Left lung (tissue), 10 donors: ENCODE results near the gene TBCEL. TPM values are rescaled to one million over a fixed set of nuclear protein-coding genes. Genes with fewer than 3 reads are reported as not detected.

ENCODE experiments used
- ATAC-seq: fragments of 200-7000 bp; cut with Tn5 transposase; one replicate; pipeline ENCODE4 v1.9.1; 2020; ENCODE audit warnings: moderate library complexity
- DNase-seq, 4 donors: peaks; one replicate each; pipeline ENCODE4 v3.0.0-alpha.2; 2013 to 2020
- H3K27ac ChIP-seq, 2 donors: fragments of 200-600 bp; sonication (generic) in 1 of 2; one replicate each; pipeline versions ENCODE4 v1.5.0 to v1.8.0; 2020 to 2021
- H3K27me3 ChIP-seq, 2 donors: fragments of 200-600 bp; sonication (generic) in 1 of 2; one replicate each; pipeline versions ENCODE4 v1.5.0 to v1.8.0; 2020 to 2021
- H3K36me3 ChIP-seq, 2 donors: fragments of 200-600 bp; sonication (generic) in 1 of 2; one replicate each; pipeline versions ENCODE4 v1.5.0 to v1.8.0; 2020 to 2021
- H3K4me1 ChIP-seq, 2 donors: fragments of 200-600 bp; one replicate each; pipeline ENCODE4 v1.8.0; 2021
- H3K4me3 ChIP-seq, 2 donors: fragments of 200-600 bp; sonication (generic) in 1 of 2; one replicate each; pipeline versions ENCODE4 v1.5.0 to v1.8.0; 2020 to 2021; ENCODE audit warnings: mild to moderate bottlenecking in 1 of 2
- H3K9me3 ChIP-seq, 2 donors: fragments of 200-600 bp; sonication (generic) in 1 of 2; one replicate each; pipeline versions ENCODE4 v1.5.0 to v1.8.0; 2020 to 2021
- intact Hi-C, 2 donors: fragments of 100-400 bp; cut with DNase I; formaldehyde crosslinking; loops; one replicate each; pipeline versions ENCODE4 v1.11.2 to v1.14.2; 2022
- polyA plus RNA-seq, 6 donors: library from polyadenylated mRNA; unstranded; fragments of 120-200 nt; gene quantifications; one replicate each; pipeline ENCODE4 v1.2.1, GENCODE V29; 2013; ENCODE audit not compliant: insufficient read length in 6 of 6
- total RNA-seq, 2 donors: library from RNA; stranded (reverse); fragmentation: NEBNext Ultra II Directional; extraction: Animal tissue kit (Norgen Biotek cat#: 25700); gene quantifications; one replicate each; pipeline ENCODE4 v1.2.1, GENCODE V29; 2021
- TF ChIP-seq, protein P1 (sequence below), 2 donors: fragments of 200-600 bp; sonication (generic) in 1 of 2; IDR thresholded peaks; one replicate each; pipeline versions ENCODE4 v1.5.0 to v1.8.0; 2021; ENCODE audit warnings: antibody characterized with exemption in 2 of 2
- donor health status: DM: no; HTN: yes; CAD: no.
- donor health status: DM: no; HTN: no; CAD: no.

TBCEL gene
- total and polyA plus RNA-seq, 8 donors = 27.5 to 38.0 (median 32.0) TPM

DNA sequence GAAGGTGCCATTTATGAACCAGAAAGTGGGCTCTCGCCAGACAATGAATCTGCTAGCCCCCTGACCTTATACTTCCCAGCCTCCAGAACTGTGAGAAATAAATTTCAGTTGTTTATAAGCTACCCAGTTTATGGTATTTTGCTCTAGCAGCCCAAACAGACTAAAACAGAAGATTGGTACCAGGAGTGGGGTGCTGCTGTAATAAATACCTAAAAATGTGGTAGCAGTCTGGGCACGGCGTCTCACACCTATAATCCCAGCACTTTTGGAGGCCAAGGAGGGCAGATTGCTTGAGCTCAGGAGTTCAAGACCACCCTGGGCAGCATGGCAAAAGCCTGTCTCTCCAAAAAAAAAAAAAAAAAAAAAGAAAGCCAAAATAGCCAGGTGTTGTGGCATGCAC is 98.4 kb downstream of the TBCEL start:
- TF ChIP-seq, protein P1, sequence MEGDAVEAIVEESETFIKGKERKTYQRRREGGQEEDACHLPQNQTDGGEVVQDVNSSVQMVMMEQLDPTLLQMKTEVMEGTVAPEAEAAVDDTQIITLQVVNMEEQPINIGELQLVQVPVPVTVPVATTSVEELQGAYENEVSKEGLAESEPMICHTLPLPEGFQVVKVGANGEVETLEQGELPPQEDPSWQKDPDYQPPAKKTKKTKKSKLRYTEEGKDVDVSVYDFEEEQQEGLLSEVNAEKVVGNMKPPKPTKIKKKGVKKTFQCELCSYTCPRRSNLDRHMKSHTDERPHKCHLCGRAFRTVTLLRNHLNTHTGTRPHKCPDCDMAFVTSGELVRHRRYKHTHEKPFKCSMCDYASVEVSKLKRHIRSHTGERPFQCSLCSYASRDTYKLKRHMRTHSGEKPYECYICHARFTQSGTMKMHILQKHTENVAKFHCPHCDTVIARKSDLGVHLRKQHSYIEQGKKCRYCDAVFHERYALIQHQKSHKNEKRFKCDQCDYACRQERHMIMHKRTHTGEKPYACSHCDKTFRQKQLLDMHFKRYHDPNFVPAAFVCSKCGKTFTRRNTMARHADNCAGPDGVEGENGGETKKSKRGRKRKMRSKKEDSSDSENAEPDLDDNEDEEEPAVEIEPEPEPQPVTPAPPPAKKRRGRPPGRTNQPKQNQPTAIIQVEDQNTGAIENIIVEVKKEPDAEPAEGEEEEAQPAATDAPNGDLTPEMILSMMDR (IDR thresholded peaks at IDR 0.05) = no peak
- H3K27me3 ChIP-seq = no peaks in the 10 kb centered on the region
- no peaks in the 10 kb centered on the region for H3K36me3 ChIP-seq
- H3K9me3 ChIP-seq = peaks cover 0 to 16% of the 10 kb centered on the region in 2 donors
- H3K4me3 ChIP-seq = no peak overlapping the region
- ATAC-seq (no peak), DNase-seq (no peak)
- no peak overlapping the region for H3K27ac ChIP-seq
- no peaks in the 10 kb centered on the region for H3K4me1 ChIP-seq
- intact Hi-C loops = no loop called here

DNA sequence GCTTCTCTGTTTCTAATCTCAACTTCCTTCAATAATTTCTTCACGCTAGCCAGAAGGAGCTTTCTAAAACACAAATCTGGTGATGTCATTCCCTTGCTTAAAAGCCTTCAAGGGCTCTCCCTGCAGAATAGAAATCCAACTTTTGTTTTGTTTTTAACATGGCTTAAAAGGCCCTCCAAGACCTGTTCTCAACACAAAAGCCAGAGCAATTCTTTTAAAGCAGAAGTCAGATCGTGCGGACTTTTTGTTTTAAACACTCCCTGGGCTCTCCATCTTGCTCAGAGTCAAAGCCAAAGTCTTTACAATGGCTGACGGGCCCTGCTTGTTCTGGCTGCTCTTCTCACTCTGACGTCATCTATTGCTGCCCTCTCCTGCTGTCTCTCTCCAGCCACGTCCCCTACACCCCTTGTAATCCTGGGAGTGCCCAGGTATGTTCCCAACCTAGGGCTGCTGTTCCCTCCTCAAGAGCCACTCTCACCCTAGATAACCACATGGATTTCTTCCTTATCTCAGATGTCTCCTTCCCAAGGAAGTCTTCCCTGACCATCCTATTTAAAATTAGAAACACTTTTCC is 99.7 kb downstream of the TBCEL start:
- Histone ChIP-seq H3K4me1 (no peaks in the 10 kb centered on the region), H3K4me3 (no peak overlapping the region), H3K36me3 (no peaks in the 10 kb centered on the region), H3K27me3 (no peaks in the 10 kb centered on the region), H3K9me3 (peaks cover 0 to 16% of the 10 kb centered on the region in 2 donors), H3K27ac (no peak overlapping the region)
- peak; percentile 44 for ATAC-seq
- DNase-seq = no peak
- intact Hi-C loops = no loop called here
- TF ChIP-seq, protein P1 (IDR thresholded peaks at IDR 0.05) = no peak

DNA sequence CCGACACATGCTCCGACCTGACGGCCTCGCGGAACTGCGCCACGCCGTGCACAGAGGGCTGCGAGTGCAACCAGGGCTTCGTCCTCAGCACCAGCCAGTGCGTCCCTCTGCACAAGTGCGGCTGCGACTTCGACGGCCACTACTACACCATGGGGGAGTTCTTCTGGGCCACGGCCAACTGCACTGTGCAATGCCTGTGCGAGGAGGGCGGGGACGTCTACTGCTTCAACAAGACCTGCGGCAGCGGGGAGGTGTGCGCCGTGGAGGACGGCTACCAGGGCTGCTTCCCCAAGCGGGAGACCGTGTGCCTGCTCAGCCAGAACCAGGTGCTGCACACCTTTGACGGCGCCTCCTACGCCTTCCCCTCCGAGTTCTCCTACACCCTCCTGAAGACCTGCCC is 103.9 kb downstream of the TBCEL start:
- Histone ChIP-seq H3K9me3 (peaks cover 0 to 4% of the 10 kb centered on the region in 2 donors), H3K36me3 (no peaks in the 10 kb centered on the region), H3K27ac (no peak overlapping the region), H3K4me1 (no peaks in the 10 kb centered on the region), H3K4me3 (no peak overlapping the region), H3K27me3 (no peaks in the 10 kb centered on the region)
- intact Hi-C loops = no loop called here
- ATAC-seq = no peak
- DNase-seq = peak in 1 of 4 donors; percentile 77
- TF ChIP-seq, protein P1 (IDR thresholded peaks at IDR 0.05) = no peak

DNA sequence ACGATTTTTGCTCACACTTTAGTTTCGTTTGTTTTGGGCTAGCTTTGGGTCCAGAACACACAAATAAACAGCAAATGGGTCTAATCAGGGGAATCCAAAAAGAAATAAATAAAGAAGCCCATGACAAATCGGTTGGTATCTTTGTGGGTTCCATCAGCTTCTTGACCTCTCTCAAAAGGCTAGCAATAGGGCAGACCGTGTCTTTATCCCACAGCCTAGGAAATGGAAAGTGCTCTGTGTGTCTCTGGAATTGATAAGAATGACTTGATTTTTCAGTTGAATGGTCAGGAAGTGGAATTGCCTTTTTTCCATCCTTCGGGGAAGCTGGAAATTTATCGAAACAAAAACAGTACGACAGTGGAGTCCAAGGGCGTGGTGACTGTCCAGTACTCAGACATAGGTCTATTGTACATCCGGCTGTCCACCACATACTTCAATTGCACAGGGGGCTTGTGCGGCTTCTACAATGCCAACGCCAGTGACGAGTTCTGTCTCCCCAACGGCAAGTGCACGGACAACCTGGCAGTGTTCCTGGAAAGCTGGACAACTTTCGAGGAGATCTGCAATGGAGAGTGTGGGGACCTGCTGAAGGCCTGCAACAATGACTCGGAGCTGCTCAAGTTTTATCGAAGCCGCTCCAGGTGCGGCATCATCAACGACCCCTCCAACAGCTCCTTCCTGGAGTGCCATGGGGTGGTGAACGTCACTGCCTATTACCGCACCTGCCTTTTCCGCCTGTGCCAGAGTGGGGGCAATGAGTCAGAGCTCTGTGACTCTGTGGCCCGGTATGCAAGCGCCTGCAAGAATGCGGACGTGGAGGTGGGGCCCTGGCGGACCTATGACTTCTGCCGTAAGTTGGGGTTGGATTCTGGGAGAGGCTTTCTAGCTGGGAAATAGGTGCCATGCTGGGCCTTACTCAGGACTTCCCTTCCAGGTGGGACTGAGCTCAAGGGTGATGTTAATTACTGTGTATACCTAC is 105.7 kb downstream of the TBCEL start:
- Histone ChIP-seq H3K4me1 (no peaks in the 10 kb centered on the region), H3K27ac (no peak overlapping the region), H3K36me3 (no peaks in the 10 kb centered on the region), H3K4me3 (no peak overlapping the region), H3K27me3 (no peaks in the 10 kb centered on the region), H3K9me3 (no peaks in the 10 kb centered on the region)
- intact Hi-C loops = no loop called here
- ATAC-seq = no peak
- DNase-seq = no peak
- TF ChIP-seq, protein P1 (IDR thresholded peaks at IDR 0.05) = no peak

DNA sequence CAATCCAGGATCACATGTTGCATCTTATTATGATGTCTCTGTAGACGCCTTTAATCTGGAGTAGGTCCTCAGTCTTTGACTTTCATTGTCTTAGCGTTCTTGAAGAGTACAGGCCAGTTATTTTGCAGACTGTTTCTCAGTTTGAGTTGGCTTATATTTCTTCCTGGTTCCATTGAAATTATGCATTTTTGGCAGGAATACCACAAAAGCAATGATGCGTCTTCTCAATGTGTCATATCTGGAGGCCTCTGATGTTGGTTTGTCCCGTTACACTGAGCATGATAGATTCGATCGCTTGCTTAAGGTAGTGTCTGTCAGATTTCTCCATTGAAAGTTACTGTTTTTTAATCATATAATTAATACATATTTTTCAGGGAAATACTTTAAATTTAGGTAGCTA is 107.8 kb downstream of the TBCEL start:
- Histone ChIP-seq H3K4me3 (no peak overlapping the region), H3K36me3 (no peaks in the 10 kb centered on the region), H3K4me1 (no peaks in the 10 kb centered on the region), H3K9me3 (no peaks in the 10 kb centered on the region), H3K27me3 (no peaks in the 10 kb centered on the region), H3K27ac (no peak overlapping the region)
- ATAC-seq = no peak
- intact Hi-C loops = no loop called here
- TF ChIP-seq, protein P1 (IDR thresholded peaks at IDR 0.05) = no peak
- no peak for DNase-seq
